WTC11 (cell line): ENCODE measurements around the gene KCNH6. TPM values are rescaled to one million over a fixed set of nuclear protein-coding genes. Genes with fewer than 3 reads are reported as not detected.
A peak's percentile ranks its signal among the peaks of the same experiment; 100 is the strongest.

Source experiments
- ATAC-seq: fragments of 200-7000 bp; cut with Tn5 transposase; 2 replicates; pipeline ENCODE4 v1.10.0; 2021; ENCODE audit warnings: mild to moderate bottlenecking, moderate library complexity
- CTCF ChIA-PET: fragments of 300-600 bp; sonication (Branson Sonifier 250); formaldehyde crosslinking; loops from one replicate; lab custom pipeline; 2021; ENCODE audit warnings: antibody characterized with exemption; lab: Charles Lee
- POLR2A ChIA-PET: fragments of 350-600 bp; sonication (Branson Sonifier 250); formaldehyde crosslinking; loops from one replicate; lab custom pipeline; 2021; ENCODE audit warnings: antibody characterized with exemption; lab: Charles Lee
- DNase-seq: peaks from one replicate; pipeline ENCODE4 v3.0.0; 2021; ENCODE audit warnings: low spot score
- H3K27ac Mint-ChIP-seq: 2 replicates; pipeline ENCODE4 v1.8.0; 2021; ENCODE audit warnings: mixed read lengths
- H3K27me3 Mint-ChIP-seq: 2 replicates; pipeline ENCODE4 v1.8.0; 2021; ENCODE audit warnings: low read depth, mild to moderate bottlenecking, moderate library complexity, mixed read lengths
- H3K36me3 Mint-ChIP-seq: 2 replicates; pipeline ENCODE4 v1.8.0; 2021; ENCODE audit warnings: mixed read lengths
- H3K4me1 Mint-ChIP-seq: 2 replicates; pipeline ENCODE4 v1.8.0; 2022; ENCODE audit warnings: mixed read lengths
- H3K4me3 Mint-ChIP-seq: 2 replicates; pipeline ENCODE4 v1.8.0; 2021; ENCODE audit warnings: mild to moderate bottlenecking, moderate library complexity, mixed read lengths
- H3K9me3 Mint-ChIP-seq: 2 replicates; pipeline ENCODE4 v1.8.0; 2021; ENCODE audit warnings: mixed read lengths
- AFF4 ChIP-seq: sonication (generic); formaldehyde crosslinking; IDR thresholded peaks from 2 replicates; pipeline ENCODE4 v1.8.1; 2023; ENCODE audit warnings: mild to moderate bottlenecking, missing genetic modification reagents, borderline replicate concordance
- CREB1 ChIP-seq: sonication (generic); formaldehyde crosslinking; IDR thresholded peaks from 2 replicates; pipeline ENCODE4 v1.8.0; 2023; ENCODE audit warnings: mild to moderate bottlenecking, missing genetic modification reagents
- ESRRA ChIP-seq: sonication (generic); formaldehyde crosslinking; IDR thresholded peaks from 2 replicates; pipeline ENCODE4 v1.8.1; 2022; ENCODE audit warnings: mild to moderate bottlenecking, missing genetic modification reagents, borderline replicate concordance
- GABPB1 ChIP-seq: sonication (generic); formaldehyde crosslinking; IDR thresholded peaks from 2 replicates; pipeline ENCODE4 v1.8.1; 2023; ENCODE audit warnings: mild to moderate bottlenecking, missing genetic modification reagents
- GRHL2 ChIP-seq: fragments of 250-450 bp; sonication (Bioruptor Pico); IDR thresholded peaks from 2 replicates; pipeline ENCODE4 v1.8.0; 2022; ENCODE audit warnings: mild to moderate bottlenecking, moderate library complexity; ENCODE audit not compliant: insufficient replicate concordance, severe bottlenecking
- HMGA2 ChIP-seq: fragments of 250-450 bp; sonication (Bioruptor Pico); IDR thresholded peaks from 2 replicates; pipeline ENCODE4 v1.4.0; 2021; ENCODE audit warnings: mild to moderate bottlenecking, moderate library complexity
- KAT7 ChIP-seq: sonication (generic); formaldehyde crosslinking; IDR thresholded peaks from 2 replicates; pipeline ENCODE4 v1.8.1; 2023; ENCODE audit warnings: missing genetic modification reagents, mild to moderate bottlenecking, borderline replicate concordance
- PRDM15 ChIP-seq: sonication (generic); formaldehyde crosslinking; IDR thresholded peaks from 2 replicates; pipeline ENCODE4 v1.8.0; 2022; ENCODE audit warnings: missing genetic modification reagents
- RELA ChIP-seq: sonication (generic); formaldehyde crosslinking; IDR thresholded peaks from 2 replicates; pipeline ENCODE4 v1.8.1; 2022; ENCODE audit warnings: missing genetic modification reagents, mild to moderate bottlenecking, borderline replicate concordance
- SP1 ChIP-seq: sonication (generic); formaldehyde crosslinking; conservative IDR thresholded peaks from 2 replicates; pipeline ENCODE4 v1.8.1; 2022; ENCODE audit warnings: missing genetic modification reagents
- TEAD4 ChIP-seq: sonication (generic); formaldehyde crosslinking; IDR thresholded peaks from 2 replicates; pipeline ENCODE4 v1.8.0; 2022; ENCODE audit warnings: mild to moderate bottlenecking, missing genetic modification reagents
- ZNF138 ChIP-seq: sonication (generic); formaldehyde crosslinking; conservative IDR thresholded peaks from 2 replicates; pipeline ENCODE4 v1.8.1; 2022; ENCODE audit warnings: mild to moderate bottlenecking, moderate library complexity, missing genetic modification reagents
- ZSCAN18 ChIP-seq: fragments of 250-450 bp; sonication (Bioruptor Pico); IDR thresholded peaks from 2 replicates; pipeline ENCODE4 v2.1.2; 2022; ENCODE audit warnings: mild to moderate bottlenecking, moderate library complexity
- total RNA-seq: library from RNA; stranded (reverse); gene quantifications from 3 replicates; pipeline ENCODE4 v1.2.3, GENCODE V29; 2021
- TF ChIP-seq, protein P1 (sequence below): sonication (generic); formaldehyde crosslinking; IDR thresholded peaks from 2 replicates; pipeline ENCODE4 v1.8.0; 2022; ENCODE audit warnings: mild to moderate bottlenecking, missing genetic modification reagents
- TF ChIP-seq, protein P2 (sequence below): sonication (generic); formaldehyde crosslinking; IDR thresholded peaks from 2 replicates; pipeline ENCODE4 v1.8.1; 2022; ENCODE audit warnings: low read depth, mild to moderate bottlenecking, moderate library complexity, missing genetic modification reagents, borderline replicate concordance
- TF ChIP-seq, protein P3 (sequence below): sonication (generic); formaldehyde crosslinking; IDR thresholded peaks from 2 replicates; pipeline ENCODE4 v1.8.1; 2023; ENCODE audit warnings: mild to moderate bottlenecking, missing genetic modification reagents, moderate library complexity

KCNH6 gene
- total RNA-seq, 1 experiment from 2014 or later: 2.1 TPM

- H3K27me3 Mint-ChIP-seq: peaks cover 18% of the 10 kb centered on the region
- no peak overlapping the region for H3K4me3 Mint-ChIP-seq
- H3K27ac Mint-ChIP-seq: no peak overlapping the region
- POLR2A ChIA-PET: no interaction called here
- H3K36me3 Mint-ChIP-seq: no peaks in the 10 kb centered on the region
- CTCF ChIA-PET: interaction anchor here (0.6 to 2.3 kb wide), 11 partner anchors 9 to 1557 kb away, joined by 3 to 10 read pairs (median 6); partner anchors contain the start of genes ACE, KCNH6 and MAP3K3
- DNase-seq: peak; percentile 12
- peaks cover 21% of the 10 kb centered on the region for H3K4me1 Mint-ChIP-seq
- no peaks in the 10 kb centered on the region for H3K9me3 Mint-ChIP-seq
- TF ChIP-seq ESRRA (CRISPR knock-in tag): no peak
- no peak for TF ChIP-seq GABPB1 (CRISPR knock-in tag)
- no peak for TF ChIP-seq AFF4 (CRISPR knock-in tag)
- no peak for TF ChIP-seq ZSCAN18
- TF ChIP-seq, protein P1, sequence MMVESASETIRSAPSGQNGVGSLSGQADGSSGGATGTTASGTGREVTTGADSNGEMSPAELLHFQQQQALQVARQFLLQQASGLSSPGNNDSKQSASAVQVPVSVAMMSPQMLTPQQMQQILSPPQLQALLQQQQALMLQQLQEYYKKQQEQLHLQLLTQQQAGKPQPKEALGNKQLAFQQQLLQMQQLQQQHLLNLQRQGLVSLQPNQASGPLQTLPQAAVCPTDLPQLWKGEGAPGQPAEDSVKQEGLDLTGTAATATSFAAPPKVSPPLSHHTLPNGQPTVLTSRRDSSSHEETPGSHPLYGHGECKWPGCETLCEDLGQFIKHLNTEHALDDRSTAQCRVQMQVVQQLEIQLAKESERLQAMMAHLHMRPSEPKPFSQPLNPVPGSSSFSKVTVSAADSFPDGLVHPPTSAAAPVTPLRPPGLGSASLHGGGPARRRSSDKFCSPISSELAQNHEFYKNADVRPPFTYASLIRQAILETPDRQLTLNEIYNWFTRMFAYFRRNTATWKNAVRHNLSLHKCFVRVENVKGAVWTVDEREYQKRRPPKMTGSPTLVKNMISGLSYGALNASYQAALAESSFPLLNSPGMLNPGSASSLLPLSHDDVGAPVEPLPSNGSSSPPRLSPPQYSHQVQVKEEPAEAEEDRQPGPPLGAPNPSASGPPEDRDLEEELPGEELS (CRISPR knock-in tag): no peak
- no peak for TF ChIP-seq CREB1
- TF ChIP-seq TEAD4: no peak
- TF ChIP-seq ZNF138 (CRISPR knock-in tag): no peak
- TF ChIP-seq GRHL2 (CRISPR knock-in tag): no peak
- TF ChIP-seq, protein P2, sequence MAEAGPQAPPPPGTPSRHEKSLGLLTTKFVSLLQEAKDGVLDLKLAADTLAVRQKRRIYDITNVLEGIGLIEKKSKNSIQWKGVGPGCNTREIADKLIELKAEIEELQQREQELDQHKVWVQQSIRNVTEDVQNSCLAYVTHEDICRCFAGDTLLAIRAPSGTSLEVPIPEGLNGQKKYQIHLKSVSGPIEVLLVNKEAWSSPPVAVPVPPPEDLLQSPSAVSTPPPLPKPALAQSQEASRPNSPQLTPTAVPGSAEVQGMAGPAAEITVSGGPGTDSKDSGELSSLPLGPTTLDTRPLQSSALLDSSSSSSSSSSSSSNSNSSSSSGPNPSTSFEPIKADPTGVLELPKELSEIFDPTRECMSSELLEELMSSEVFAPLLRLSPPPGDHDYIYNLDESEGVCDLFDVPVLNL (CRISPR knock-in tag): no peak
- TF ChIP-seq KAT7 (CRISPR knock-in tag): no peak
- no peak for TF ChIP-seq PRDM15 (CRISPR knock-in tag)
- TF ChIP-seq SP1 (CRISPR knock-in tag): no peak
- TF ChIP-seq RELA (CRISPR knock-in tag): no peak
- TF ChIP-seq, protein P3, sequence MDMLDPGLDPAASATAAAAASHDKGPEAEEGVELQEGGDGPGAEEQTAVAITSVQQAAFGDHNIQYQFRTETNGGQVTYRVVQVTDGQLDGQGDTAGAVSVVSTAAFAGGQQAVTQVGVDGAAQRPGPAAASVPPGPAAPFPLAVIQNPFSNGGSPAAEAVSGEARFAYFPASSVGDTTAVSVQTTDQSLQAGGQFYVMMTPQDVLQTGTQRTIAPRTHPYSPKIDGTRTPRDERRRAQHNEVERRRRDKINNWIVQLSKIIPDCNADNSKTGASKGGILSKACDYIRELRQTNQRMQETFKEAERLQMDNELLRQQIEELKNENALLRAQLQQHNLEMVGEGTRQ (CRISPR knock-in tag): no peak
- no peak for TF ChIP-seq HMGA2 (CRISPR knock-in tag)
- TF ChIP-seq, all 79 proteins: peak for 0
- peak; percentile 22 for ATAC-seq
Observed at GRCh38 chr17:63542942-63543821, 20.0 kb downstream of the KCNH6 start.
